Nephron progenitor cell (in vitro differentiated cells): ENCODE results near the gene PTDSS2.

Experiments
- DNase-seq: peaks from one replicate; pipeline ENCODE4 v3.0.0; 2021
- H3K27ac Mint-ChIP-seq: 2 replicates; pipeline ENCODE4 v1.8.0; 2021; ENCODE audit warnings: mild to moderate bottlenecking, moderate library complexity, mixed read lengths
- H3K27me3 Mint-ChIP-seq: 2 replicates; pipeline ENCODE4 v1.8.0; 2021; ENCODE audit warnings: mild to moderate bottlenecking, low read depth, mixed read lengths; ENCODE audit not compliant: poor library complexity
- H3K36me3 Mint-ChIP-seq: 2 replicates; pipeline ENCODE4 v1.8.0; 2021; ENCODE audit warnings: low read depth, mixed read lengths
- H3K4me1 Mint-ChIP-seq: 2 replicates; pipeline ENCODE4 v1.8.0; 2021; ENCODE audit warnings: mixed read lengths
- H3K4me3 Mint-ChIP-seq: 2 replicates; pipeline ENCODE4 v1.8.0; 2021; ENCODE audit warnings: mild to moderate bottlenecking, moderate library complexity, mixed read lengths
- H3K9me3 Mint-ChIP-seq: 2 replicates; pipeline ENCODE4 v1.8.0; 2021; ENCODE audit warnings: mild to moderate bottlenecking, moderate library complexity, mixed read lengths
- TF ChIP-seq, protein P1 (sequence below): fragments of 200-600 bp; sonication (generic); IDR thresholded peaks from 2 replicates; pipeline ENCODE4 v1.5.0; 2021; ENCODE audit warnings: antibody characterized with exemption

Gene PTDSS2

DNA sequence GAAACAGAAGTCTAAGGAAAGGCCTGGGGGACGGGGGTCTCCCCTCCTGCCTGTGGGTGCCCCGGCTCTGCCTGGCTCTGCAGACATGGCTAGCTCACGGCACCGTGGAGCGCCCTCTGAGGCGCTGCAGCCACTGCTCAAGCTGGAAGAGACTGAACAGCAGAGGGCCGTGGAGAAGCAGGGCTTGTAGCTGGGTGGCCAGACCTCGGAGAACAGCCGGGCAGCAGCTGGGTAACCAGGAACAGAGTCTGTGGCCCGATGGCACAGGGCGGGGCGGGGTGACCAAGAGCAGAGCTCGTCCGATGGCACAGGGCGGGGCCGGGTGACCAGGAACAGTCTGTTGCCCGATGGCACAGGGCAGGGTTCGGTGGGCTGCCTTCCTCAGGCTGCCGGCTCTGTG, 38.9 kb downstream of the PTDSS2 start:
- Mint-ChIP-seq H3K4me1 (no peaks in the 10 kb centered on the region), H3K27me3 (no peaks in the 10 kb centered on the region), H3K9me3 (peaks cover 4% of the 10 kb centered on the region), H3K36me3 (peaks cover 19% of the 10 kb centered on the region), H3K27ac (peak overlapping the region; percentile 74), H3K4me3 (no peak overlapping the region)
- TF ChIP-seq, protein P1, sequence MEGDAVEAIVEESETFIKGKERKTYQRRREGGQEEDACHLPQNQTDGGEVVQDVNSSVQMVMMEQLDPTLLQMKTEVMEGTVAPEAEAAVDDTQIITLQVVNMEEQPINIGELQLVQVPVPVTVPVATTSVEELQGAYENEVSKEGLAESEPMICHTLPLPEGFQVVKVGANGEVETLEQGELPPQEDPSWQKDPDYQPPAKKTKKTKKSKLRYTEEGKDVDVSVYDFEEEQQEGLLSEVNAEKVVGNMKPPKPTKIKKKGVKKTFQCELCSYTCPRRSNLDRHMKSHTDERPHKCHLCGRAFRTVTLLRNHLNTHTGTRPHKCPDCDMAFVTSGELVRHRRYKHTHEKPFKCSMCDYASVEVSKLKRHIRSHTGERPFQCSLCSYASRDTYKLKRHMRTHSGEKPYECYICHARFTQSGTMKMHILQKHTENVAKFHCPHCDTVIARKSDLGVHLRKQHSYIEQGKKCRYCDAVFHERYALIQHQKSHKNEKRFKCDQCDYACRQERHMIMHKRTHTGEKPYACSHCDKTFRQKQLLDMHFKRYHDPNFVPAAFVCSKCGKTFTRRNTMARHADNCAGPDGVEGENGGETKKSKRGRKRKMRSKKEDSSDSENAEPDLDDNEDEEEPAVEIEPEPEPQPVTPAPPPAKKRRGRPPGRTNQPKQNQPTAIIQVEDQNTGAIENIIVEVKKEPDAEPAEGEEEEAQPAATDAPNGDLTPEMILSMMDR, result no peak
- no peak for DNase-seq

DNA sequence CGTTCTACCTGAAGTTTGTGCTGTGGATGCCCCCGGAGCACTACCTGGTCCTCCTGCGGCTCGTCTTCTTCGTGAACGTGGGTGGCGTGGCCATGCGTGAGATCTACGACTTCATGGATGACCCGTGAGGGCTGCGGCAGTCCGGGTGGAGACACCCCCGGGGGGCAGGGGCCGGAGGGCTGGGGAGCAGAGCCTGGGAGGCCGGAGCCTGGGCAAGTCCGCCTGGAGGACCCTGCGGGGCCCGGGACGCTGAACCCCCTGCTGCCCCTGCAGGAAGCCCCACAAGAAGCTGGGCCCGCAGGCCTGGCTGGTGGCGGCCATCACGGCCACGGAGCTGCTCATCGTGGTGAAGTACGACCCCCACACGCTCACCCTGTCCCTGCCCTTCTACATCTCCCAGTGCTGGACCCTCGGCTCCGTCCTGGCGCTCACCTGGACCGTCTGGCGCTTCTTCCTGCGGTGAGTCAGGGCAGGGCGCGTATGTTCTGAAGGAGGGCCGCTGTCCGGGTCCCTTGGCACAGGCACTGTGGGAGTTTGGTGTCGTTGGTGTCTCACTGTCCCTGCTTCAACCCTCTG, 39.6 kb downstream of the PTDSS2 start:
- H3K4me3 Mint-ChIP-seq, result no peak overlapping the region
- DNase-seq, result no peak
- no peaks in the 10 kb centered on the region for H3K27me3 Mint-ChIP-seq
- H3K4me1 Mint-ChIP-seq, result no peaks in the 10 kb centered on the region
- H3K27ac Mint-ChIP-seq, result no peak overlapping the region
- H3K9me3 Mint-ChIP-seq, result no peaks in the 10 kb centered on the region
- H3K36me3 Mint-ChIP-seq, result peaks cover 18% of the 10 kb centered on the region
- TF ChIP-seq, protein P1, result no peak

DNA sequence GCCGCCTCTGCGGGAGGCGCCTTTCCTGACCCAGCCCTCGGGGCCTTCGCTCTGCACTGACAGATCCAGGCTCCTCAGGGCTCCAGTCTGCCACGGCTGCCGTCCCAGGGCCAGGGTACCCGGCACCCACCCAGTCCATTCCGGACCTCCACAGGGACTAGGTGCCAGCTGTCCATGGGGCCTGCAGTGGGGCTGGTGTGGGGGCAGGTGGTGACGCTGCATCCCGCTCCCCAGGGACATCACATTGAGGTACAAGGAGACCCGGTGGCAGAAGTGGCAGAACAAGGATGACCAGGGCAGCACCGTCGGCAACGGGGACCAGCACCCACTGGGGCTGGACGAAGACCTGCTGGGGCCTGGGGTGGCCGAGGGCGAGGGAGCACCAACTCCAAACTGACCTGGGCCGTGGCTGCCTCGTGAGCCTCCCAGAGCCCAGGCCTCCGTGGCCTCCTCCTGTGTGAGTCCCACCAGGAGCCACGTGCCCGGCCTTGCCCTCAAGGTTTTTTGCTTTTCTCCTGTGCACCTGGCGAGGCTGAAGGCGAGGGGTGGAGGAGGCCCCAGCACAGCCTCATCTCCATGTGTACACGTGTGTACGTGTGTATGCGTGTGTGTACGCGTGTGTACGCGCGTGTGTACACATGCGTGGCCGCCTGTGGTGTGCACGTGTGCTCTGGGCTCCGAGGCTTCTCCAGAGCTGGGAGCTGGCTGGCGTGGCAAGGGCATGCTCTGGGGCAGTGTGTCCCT, 40.3 kb downstream of the PTDSS2 start:
- H3K4me3 Mint-ChIP-seq, result no peak overlapping the region
- H3K27ac Mint-ChIP-seq, result no peak overlapping the region
- DNase-seq, result no peak
- H3K36me3 Mint-ChIP-seq, result peaks cover 22% of the 10 kb centered on the region
- no peaks in the 10 kb centered on the region for H3K9me3 Mint-ChIP-seq
- no peaks in the 10 kb centered on the region for H3K27me3 Mint-ChIP-seq
- TF ChIP-seq, protein P1, result no peak
- H3K4me1 Mint-ChIP-seq, result peaks cover 3% of the 10 kb centered on the region

DNA sequence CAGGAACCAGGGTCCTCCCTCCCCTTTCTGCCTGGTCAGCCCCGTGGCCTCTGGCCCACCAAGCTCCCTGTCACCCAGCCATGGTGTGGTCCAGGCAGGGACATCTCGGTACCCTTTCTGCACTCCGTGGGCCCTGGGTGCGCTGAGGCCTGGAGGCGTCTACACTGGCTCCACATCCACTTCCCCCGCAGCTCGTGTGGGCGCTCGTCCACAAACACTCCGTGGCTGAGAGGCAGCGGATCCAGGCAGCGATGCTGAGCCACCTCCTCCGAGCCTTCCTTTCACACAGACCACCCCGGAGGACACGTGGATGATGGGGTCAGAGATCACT, 40.8 kb downstream of the PTDSS2 start:
- peaks cover 2% of the 10 kb centered on the region for H3K9me3 Mint-ChIP-seq
- H3K4me1 Mint-ChIP-seq, result peaks cover 7% of the 10 kb centered on the region

DNA sequence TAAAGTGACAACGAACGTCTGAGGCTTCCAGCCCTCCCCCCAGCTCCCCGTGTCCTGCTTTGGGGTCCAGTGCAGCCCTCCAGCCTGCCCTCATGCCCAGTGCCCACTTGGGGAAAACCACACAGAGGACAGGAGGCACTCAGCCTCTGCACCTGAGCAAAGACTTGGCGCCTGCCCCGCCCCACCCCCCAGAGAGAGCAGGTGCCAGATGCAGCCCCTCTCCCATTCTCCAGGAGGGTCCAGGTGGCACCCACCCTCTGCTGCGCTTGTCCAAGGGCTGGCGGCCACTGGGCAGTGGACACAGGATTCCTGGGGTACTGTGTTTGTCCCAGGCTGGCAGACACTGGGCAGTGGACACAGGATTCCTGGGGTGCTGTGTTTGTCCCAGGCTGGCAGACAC, 41.3 kb downstream of the PTDSS2 start:
- Mint-ChIP-seq H3K27ac (no peak overlapping the region), H3K27me3 (no peaks in the 10 kb centered on the region), H3K4me1 (peaks cover 8% of the 10 kb centered on the region), H3K36me3 (peaks cover 32% of the 10 kb centered on the region), H3K4me3 (no peak overlapping the region), H3K9me3 (peaks cover 4% of the 10 kb centered on the region)
- TF ChIP-seq, protein P1, result no peak
- no peak for DNase-seq

More for the DNA sequence above, 40.8 kb downstream of the PTDSS2 start:
- no peak for DNase-seq
- no peak overlapping the region for H3K27ac Mint-ChIP-seq
- peaks cover 27% of the 10 kb centered on the region for H3K36me3 Mint-ChIP-seq
- no peak overlapping the region for H3K4me3 Mint-ChIP-seq
- TF ChIP-seq, protein P1, result no peak
- no peaks in the 10 kb centered on the region for H3K27me3 Mint-ChIP-seq
